Suprapubic skin (tissue), 4 donors: ENCODE measurements around the gene ZNF444.

Experiments
- EP300 ChIP-seq: sonication (generic); formaldehyde crosslinking; IDR thresholded peaks from one replicate; pipeline ENCODE4 v1.6.1; 2017; ENCODE audit warnings: antibody characterized with exemption
- POLR2A ChIP-seq, 2 donors: fragments of 450-650 bp; IDR thresholded peaks; one replicate each; pipeline ENCODE4 v1.6.1; 2017; ENCODE audit warnings: antibody characterized with exemption in 2 of 2, mild to moderate bottlenecking in 2 of 2, moderate library complexity in 2 of 2
- POLR2AphosphoS5 ChIP-seq, 3 donors: sonication (generic); formaldehyde crosslinking; IDR thresholded peaks; one replicate each; pipeline ENCODE4 v1.6.1; 2017; ENCODE audit warnings: antibody characterized with exemption in 3 of 3
- TF ChIP-seq, protein P1 (sequence below), 2 donors: fragments of 200-600 bp in 1 of 2; fragments of 450-650 bp in 1 of 2; sonication (generic) in 1 of 2; IDR thresholded peaks; one replicate each; pipeline ENCODE4 v1.5.1; 2016 to 2019; ENCODE audit warnings: antibody characterized with exemption in 2 of 2, mild to moderate bottlenecking in 1 of 2, moderate library complexity in 1 of 2

DNA sequence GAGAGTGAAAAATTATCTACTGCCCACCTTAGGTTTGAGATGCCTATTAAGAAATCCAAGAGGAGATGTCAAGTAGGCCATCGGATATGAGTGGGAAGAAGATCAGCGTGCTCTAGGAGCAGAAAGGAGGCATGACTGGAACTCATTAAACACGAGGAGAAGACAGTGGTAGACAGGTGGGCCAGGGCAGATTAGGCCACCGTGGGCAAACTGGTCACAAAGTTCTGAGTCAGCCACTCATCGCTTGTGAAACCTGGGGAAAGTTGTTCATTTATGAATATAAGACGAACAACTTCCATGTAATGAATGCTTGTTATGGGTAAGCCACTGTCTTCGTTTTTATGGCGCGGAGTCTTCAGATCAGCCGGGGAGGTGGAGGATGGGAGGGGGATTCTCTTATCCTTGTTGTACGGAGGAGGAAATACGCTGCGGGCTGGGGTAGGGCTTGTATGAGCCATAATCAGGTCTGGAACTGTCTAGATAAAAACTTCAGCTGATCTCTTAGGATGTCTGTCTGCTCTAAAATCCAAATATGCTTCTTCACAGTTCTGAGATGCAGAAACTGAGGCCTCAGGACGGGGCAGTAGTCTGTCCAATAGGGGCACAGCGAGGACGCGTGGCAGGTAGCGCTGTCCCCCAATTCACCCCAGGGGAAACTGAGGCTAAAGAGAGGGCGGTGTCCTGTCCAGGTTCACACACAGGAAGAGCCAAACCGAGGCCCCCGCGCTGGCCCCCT lies 1.1 kb upstream of the ZNF444 start:
- TF ChIP-seq POLR2A (IDR thresholded peaks at IDR 0.05) (no peak), EP300 (no peak), POLR2AphosphoS5 (IDR thresholded peaks at IDR 0.05) (no peak)
- TF ChIP-seq, protein P1, sequence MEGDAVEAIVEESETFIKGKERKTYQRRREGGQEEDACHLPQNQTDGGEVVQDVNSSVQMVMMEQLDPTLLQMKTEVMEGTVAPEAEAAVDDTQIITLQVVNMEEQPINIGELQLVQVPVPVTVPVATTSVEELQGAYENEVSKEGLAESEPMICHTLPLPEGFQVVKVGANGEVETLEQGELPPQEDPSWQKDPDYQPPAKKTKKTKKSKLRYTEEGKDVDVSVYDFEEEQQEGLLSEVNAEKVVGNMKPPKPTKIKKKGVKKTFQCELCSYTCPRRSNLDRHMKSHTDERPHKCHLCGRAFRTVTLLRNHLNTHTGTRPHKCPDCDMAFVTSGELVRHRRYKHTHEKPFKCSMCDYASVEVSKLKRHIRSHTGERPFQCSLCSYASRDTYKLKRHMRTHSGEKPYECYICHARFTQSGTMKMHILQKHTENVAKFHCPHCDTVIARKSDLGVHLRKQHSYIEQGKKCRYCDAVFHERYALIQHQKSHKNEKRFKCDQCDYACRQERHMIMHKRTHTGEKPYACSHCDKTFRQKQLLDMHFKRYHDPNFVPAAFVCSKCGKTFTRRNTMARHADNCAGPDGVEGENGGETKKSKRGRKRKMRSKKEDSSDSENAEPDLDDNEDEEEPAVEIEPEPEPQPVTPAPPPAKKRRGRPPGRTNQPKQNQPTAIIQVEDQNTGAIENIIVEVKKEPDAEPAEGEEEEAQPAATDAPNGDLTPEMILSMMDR (IDR thresholded peaks at IDR 0.05): no peak
